Fibroblast of peridontal ligament (primary cell): ENCODE results near the gene DCST2.

Source experiments
- DNase-seq: peaks from one replicate; pipeline ENCODE4 v3.0.0-alpha.2; 2010; ENCODE audit errors: extremely low read depth

The DCST2 gene

GRCh38 chr1:155010211-155010918 lies 23.2 kb downstream of the DCST2 start:
- DNase-seq = no peak

GRCh38 chr1:155009742-155010141 lies 23.8 kb downstream of the DCST2 start:
- DNase-seq = no peak

- no peak for DNase-seq
Measured at GRCh38 chr1:155009221-155009711, 24.3 kb downstream of the DCST2 start.

- no peak for DNase-seq
Measured at GRCh38 chr1:155008015-155008941, 25.3 kb downstream of the DCST2 start.

- DNase-seq = no peak
Measured at GRCh38 chr1:155007251-155007828, 26.2 kb downstream of the DCST2 start.

GRCh38 chr1:155006601-155007101 lies 26.9 kb downstream of the DCST2 start:
- DNase-seq = peak; percentile 18

- peak; percentile 35 for DNase-seq
Measured at GRCh38 chr1:155005076-155006011, 28.2 kb downstream of the DCST2 start.

GRCh38 chr1:155004352-155005075 lies 29.1 kb downstream of the DCST2 start:
- DNase-seq = peak; percentile 10

- peak; percentile 25 for DNase-seq
Measured at GRCh38 chr1:155003766-155004351, 29.7 kb downstream of the DCST2 start.

- peak; percentile 5 for DNase-seq
Measured at GRCh38 chr1:155003227-155003765, 30.3 kb downstream of the DCST2 start.

- peak; percentile 25 for DNase-seq
Measured at GRCh38 chr1:155002464-155003226, 30.9 kb downstream of the DCST2 start, which contains the start of gene ZBTB7B. Gene ZBTB7B (plus strand): TSS chr1:155002802. CDS start chr1:155014661, 11,859 bp downstream.

- DNase-seq = peak; percentile 97
Measured at GRCh38 chr1:155001675-155002463, 31.7 kb downstream of the DCST2 start.

- peak; percentile 28 for DNase-seq
Measured at GRCh38 chr1:155001425-155001674, 32.2 kb downstream of the DCST2 start.

GRCh38 chr1:155000726-155001424 lies 32.7 kb downstream of the DCST2 start:
- DNase-seq = peak; percentile 82

- DNase-seq = no peak
Measured at GRCh38 chr1:155000411-155000725, 33.2 kb downstream of the DCST2 start.

- DNase-seq = peak; percentile 5
Measured at GRCh38 chr1:154999571-155000410, 33.8 kb downstream of the DCST2 start.
